Measurements from ENCODE around the gene WNT3A.
"Not testable (repeated sequence)": the region's sequence is repeated elsewhere in the genome, so short reads cannot be mapped to it uniquely, and the experiment has no call there.

WNT3A gene

DNA sequence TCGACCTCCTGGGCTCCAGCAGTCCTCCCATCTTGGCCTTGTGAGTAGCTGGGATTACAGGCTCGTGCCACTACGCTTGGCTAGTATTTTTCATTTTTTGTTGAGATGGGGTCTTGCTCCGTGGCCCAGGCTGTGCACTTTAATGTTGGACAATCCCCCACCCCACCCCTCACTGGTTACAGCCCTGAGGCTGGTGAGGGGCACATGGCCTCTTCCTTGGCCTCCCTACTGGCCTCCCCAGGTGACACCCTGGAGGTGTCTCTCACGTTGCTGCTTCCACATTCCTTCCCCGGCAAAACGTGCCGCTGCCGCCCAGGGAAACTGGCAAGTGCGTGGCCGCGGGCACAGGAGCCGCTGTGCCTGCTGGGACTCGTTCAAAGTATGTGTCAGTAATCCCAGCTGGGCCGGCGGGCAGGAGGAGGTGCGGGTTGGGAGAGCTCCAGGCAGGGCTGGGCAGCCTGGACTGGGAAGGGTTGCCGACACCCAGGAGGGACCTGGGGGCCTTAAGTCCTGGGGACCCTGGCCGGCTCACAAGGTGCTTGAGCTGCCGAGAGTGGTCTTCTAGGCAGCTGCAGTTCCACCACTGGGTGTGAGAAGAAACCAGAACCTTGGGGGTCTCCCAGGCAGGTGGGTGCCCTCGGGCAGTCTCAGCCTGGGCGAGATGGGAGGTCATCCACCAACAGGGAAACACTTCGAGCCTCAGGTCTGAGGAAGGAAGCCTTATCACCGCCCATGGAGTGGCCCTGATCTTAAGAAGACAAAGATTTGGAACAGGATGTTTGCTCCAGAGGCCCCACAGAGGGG lies 6.5 kb downstream of the WNT3A start:
- no peak for DNase-seq

DNA sequence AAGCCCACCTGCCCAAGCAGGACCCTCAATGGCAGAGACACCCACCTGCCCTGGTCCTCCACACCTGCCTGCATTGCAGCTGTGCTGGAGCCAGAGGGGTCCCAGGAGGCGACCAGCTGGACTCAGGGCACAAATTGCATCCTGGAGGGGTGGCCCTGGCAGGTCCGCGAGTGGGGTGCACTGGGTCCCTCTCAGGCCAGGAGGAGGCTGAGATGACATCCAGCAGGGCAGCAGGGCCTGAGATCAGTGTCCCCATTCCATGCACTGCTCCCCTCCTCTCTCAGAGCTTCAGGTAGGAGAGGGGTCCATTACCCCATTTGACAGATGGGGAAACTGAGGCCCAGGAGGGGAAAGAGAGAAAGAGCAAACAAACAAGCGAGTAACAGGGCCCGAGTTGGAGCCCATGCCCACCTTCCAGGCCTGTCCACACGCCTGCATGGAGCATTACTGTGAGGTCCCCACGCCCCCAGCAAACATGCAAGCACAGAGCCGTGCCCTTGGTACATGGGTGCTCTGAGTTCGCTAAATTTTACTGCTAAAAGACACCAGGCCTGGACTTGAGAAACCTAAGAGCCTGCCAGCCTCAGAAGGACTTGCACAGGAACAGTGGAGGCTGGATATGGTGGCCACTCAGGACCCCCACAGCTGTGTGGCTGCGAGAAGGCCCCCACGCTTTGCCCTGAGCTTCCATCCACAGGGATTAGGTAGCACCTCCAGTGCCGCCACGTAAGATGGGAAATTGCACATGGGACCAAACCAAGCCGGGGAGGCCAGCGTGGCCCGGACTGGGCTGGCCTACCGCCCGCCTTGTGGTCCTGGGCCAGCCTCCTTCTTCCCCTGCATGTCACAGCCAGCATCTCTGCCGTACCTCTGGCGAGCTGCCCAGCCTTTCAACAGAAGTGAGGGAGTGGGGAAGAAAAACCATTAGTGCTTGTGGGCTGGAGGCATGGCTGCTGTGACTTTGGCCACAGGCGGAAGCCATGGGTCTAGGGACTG lies 7.4 kb downstream of the WNT3A start:
- DNase-seq, result no peak

DNA sequence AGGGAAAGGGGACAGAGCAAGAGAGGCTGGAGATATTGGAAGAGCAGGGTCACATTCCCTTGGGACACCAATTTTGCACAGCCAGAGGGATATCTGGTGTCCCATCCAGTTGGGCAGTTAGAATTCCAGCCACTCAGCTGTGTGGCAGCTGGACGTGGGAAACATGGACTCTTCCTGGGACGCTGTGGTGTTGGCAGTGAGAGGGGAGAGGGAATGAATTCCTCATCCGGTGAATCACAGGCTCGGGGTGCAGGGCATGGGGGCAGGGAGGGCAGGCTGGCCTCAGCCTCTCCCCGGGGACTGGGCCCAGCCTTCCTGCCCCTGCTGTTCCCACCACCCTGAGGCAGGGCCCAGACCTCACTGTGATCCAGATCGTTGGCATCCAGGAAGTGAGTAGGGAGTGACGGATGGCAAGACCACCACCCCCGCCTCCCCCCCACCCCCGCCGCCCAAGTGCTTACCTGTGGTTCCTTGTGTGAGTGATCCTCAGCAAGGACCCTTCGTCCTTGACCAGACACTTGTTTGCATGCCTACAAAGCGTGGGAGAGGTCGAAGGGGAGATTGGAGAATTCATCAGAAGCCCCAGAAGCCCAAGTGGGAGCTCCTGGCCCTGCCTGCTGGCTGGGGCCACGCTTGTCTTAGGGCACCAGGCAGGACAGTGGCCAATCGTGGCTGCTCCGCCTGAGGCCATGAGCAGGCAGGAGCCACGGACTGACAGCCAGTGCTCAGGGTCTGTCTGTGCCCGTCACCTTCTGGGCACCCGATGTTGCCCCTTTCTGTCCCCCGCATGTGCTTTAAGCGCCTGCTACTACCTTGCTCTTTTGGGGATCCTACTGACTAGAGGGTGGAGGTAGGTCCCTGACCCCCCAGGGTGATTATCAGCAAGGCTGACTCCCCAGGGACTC lies 8.7 kb downstream of the WNT3A start:
- no peak for DNase-seq

DNA sequence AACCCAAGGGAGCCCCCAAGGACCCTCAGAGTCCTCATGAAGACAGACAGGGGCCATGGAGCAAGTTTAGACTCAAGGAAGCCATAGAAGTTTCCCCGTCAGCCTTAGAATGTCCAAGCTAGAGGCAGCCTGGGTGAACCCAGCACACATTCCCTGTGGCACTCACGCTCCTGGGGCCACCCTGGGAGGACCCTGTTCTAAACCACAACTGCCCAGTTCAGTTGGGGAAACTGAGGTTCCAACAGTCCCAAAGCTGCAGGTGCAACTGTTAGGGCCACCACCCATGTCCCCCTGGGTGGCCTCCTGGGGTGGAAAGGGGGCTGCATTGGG lies 9.3 kb downstream of the WNT3A start:
- DNase-seq, result no peak

DNA sequence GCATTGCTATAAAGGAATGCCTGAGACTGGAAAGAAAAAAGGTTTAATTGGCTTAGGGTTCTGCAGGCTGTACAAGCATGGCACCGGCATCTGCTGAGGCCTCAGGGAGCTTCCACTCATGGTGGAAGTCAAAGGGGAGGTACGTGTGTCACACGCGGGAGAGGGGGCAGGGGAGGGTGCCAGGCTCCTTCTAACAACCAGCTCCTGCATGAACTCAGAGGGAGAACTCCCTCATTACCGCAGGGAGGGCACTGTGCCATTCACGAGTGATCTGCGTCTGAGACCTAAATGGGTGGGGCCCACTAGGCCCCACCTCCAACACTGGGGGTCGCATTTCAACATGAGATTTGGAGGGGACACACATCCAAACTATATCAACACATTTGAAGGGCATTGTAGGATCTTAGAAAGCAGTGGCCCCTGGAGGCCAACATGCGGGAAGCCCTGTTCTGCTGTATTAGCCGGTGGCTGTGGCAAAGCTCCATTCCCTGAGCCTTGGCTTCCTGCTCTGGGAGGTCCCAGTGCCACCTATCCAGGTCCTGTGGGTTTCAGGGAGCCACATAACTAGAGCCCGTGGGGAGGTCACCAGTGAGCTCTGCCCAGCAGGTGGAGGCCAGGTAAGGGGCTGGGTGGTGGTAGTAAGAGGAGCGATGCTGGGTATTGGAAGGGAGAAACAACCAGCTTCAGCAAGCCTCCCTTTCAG lies 10.0 kb downstream of the WNT3A start:
- no peak for DNase-seq

DNA sequence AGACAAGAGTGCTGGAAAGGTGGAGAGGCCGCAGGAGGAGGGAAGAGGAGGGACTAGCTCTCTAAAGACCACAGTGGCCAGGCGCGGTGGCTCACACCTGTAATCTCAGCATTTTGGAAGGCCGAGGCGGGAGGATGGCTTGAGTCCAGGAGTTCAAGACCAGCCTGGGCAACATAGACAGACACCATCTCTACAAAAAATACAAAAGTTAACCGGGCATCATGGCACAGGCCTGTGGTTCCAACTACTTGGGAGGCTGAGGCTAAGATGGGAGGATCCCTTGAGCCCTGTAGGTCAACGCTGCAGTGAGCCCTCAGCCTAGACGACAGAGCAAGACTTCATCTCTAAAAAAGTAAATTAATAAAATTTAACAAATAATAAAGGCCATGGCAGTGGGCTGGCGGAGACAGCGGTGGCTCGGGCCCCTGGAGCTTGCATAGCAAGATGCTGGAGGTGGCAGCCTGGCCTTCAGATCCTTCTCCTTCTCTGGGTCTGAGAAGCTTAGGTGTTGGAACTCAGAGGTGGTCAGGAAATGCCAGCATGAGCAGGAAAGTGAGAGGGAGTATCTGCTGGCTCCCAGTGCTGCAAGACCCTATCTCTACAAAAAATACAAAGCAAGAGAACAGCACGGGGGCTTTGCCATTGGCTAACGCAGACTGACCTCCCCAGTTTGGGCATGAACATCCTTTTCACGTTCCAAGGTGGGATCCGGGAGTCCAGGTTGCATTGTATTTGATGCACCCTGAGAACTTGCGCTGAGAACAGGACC lies 10.7 kb downstream of the WNT3A start:
- DNase-seq, result no peak

DNA sequence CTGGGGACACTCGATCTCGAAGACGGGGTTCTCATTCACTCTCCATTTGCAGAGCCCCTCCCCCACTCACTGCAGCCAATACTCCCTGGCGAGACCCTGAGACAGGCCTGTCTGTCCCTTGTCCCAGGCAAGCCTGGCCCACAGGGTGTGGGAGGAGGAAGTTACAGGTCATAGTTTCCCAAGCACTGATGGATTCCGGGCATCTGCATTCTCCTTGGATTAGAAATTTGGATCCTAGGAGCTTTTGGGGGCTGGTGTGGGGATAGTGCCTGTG lies 11.3 kb downstream of the WNT3A start:
- DNase-seq, result no peak

DNA sequence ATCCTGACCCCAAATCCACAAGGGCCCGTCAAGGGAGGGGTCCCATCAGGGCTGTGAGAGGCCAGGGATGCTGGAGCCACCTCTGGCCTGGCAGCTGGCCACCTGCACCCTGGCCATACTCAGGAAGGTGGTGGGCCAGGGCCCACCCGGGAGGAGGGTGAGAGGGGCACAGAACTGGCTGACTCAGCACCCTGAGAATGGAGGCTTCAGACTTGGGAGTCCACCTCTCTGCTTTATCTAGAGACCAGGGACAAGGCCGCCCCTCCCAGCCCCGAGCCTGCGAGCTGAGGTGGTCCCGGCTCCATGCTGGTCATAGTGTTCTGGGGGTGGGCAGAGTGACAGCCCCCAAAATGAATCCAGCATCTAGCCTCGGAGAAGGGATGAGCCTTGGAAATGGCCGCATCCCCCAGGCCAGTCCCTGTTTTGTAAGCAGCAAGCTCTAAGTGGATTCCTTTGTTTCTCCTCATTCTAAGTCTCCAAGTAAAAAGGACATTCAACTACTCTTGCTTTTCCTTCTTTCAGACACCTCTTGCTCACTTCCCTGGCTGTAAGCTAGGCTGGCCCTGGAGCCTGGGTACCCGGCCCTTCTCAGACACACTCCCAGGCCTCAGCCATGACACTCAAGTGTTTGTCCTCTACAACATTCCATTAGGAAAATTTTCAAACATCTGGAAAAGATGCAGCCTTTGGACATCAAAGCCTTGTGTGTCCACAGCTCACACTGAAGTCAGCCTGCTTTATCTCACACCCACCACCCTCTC lies 12.3 kb downstream of the WNT3A start:
- DNase-seq, result no peak

DNA sequence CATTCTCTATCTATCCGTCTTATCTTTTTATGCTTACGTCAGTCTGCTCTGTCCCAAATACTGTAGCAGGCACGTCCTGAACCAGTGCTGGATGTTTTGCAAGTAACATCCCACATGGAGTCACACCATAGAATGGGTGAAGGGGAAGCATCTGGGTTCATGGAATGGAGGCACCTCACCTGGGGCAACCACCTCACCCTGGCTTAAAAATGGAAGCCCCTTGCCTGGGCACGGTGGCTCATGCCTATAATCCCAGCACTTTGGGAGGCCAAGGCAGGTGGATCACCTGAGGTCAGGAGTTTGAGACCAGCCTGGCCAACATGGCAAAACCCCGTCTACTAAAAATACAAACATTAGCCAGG lies 12.9 kb downstream of the WNT3A start:
- DNase-seq, result not testable (repeated sequence)

DNA sequence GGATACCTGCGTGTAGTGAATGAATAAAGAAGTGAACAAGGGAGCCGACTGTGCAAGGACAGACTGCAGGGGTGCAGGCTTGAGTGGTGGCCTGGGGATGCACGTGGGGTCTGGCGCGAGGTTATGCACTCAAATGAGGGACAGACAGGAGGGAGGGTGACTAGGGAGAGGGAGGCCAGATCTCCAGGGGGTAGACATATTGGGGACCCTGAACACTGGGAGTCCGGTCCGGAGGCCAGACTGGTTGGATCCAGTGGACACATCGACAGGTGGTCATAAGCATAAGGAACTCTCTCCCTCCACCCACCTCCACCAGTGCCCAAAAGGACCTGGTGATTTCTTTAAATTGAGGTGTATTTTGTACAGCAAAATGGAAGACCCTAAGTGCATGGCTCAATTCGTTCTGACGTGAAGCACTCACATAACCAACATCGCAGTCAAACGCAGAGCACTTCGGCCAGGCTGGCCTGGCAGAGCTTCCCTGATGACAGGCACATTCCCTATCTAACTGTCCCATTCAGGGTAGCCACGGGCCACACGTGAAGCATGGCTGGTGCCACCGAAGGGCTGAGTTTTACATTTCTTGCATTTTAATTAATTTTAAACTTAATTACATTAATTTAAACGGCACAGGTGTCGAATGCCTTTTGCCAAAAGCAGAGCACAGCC lies 14.0 kb downstream of the WNT3A start:
- DNase-seq, result no peak

DNA sequence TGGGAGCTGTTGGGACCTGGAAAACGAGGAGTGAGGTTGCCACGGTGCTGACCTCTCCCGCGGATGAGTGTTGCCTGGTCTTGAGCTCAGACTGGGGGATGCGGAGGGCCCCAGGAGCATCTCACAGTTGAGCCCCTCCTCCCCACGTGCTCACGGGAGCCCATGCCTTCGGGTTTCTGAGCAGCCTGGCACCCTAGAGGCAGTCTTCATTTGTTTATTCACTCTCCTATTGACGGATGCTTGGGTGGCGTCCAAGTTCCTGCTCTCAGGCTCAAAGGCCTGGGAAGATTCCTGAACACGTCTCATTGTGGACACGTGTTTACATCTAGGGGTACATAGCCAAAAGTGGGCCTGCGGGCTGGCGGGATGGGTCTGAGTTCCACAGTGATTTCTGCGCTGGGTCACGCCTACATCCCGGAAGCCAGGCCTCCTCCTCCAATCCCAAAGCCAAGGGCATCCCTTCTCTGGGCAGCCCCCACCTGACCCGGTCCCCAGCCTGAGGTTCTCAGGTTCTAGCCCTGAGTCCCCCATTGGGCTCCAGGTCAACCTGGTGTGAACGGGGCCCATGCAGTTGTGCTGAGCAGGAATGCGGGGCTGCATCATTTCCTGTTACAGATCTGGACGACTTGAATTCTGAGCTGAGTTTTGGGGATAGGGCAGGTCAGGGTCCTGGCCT lies 14.7 kb downstream of the WNT3A start:
- no peak for DNase-seq

DNA sequence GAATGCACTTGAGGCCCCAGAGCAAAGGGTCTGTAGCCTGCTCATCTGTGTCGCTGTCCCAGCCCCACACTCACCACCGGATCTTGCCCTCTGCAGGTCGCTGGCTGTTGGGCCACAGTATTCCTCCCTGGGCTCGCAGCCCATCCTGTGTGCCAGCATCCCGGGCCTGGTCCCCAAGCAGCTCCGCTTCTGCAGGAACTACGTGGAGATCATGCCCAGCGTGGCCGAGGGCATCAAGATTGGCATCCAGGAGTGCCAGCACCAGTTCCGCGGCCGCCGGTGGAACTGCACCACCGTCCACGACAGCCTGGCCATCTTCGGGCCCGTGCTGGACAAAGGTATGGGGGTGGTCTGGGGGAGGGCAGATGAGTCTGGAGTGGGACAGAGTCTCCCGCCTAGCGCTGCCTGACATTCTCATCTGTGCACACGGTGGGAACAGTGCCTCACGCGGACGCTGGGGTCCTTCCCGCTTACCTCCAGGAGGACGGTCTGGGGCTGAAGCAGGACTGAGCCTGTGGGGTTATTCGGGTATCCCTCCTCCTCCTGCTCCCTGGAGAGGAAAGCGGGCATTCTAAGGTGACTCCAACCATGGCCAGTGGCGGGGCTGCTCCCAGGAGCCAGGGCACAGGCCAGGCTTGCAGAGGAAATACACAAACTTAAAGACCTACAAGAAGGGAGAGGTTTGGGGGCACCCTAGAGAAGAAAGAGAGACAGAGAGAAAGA lies 15.9 kb downstream of the WNT3A start:
- no peak for DNase-seq

DNA sequence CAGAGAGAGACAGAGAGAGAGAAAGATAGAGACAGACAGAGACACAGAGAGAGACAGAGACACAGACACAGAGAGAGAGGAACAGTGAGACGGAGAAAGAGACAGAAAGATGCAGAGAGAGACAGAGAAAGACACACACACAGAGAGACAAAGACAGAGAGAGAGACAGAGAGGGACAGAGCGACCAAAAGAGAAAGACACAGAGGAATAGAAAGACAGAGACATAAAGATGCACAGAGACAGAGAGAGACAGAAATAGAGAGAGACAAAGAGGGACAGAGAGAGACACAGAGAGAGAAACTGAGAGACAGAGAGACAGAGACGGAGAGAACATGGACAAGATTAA lies 16.5 kb downstream of the WNT3A start:
- no peak for DNase-seq

DNA sequence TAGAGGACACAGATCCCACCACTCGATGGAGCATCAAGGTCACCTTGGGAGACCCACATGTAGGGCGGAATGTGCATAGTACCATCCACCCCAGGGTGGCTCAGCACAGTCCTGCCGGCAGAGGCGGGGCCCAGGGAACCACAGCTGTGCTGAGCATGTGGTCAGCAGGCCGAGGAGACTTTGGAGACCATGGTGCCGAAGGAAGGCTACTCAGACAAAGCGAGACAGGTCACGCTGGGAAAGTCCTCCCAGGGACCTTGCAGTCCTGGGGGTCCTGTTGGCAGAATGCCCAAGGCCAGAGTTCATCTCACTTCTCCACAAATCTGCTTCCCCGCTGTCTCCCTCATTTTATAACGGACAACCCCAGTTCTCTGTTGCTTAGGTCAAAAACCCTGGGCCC lies 22.5 kb downstream of the WNT3A start:
- no peak for DNase-seq

DNA sequence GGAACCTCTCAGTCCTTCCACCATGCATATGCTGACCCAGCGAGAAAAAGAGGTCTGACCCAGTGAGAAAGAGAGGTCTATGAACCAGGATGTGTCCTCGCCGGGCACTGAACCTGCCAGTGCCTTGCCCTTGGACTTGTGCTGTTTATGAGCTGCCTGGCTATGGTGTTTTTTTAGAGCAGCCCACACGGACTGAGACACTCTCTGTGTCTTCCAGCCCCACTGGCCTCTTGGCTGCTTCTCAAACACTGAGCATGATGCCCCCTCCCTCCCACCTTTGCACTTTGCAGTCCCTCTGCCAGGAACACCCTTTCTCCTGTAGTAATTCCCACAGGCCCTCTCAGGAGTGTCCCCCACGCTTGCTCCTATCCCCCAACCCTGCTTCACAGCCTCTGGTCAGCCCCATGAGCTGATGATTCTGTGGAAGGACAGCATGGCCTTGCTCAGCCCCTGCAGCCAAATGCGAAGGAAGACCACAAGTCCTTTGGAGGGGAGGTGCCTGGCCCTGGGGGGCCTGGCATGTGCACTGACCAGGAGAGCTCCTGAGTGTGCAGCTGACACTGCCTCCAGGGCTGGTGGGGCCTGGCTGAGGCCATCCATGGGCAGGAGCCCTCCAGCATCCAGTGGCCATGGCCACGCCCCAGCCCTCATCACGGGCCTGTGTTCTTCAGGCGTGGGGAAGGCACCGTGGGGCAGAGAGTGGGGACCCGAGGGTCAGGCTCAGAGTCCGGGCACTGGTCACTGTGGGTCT lies 23.8 kb downstream of the WNT3A start:
- DNase-seq, result no peak

DNA sequence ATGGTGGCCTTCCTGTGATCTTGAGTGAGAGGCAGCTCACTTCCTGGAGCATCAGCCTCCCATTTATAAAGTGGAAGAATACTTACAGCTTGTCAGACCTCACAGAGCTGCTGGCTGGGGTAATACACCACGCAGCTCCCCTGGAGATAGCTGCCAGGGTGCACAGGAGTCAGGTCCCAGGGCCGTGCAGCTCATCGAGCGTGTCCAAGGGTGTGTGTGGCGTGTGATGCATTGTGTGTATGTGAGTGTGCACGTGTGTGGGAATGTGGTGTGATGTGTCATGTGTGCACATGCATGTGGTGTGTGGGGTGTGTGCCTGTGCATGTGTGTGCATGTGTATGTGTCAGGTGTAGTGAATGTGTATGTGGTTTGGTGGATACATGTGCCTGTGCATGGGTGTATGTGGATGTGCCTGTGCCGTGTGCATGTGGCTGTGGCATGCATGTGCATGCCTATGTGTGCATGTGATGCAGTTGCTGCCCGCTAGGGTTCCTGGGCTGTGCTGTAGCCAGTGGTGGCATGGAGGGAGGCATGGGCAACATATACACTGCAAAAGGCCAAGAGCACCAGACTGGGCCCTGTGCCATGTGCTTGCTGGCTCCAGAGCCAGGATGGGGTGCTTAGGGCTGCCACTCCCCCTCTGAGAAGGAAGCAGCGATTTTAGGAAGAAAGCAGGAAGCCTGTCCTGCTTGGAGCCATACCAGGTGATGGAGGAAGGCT lies 24.6 kb downstream of the WNT3A start:
- no peak for DNase-seq

DNA sequence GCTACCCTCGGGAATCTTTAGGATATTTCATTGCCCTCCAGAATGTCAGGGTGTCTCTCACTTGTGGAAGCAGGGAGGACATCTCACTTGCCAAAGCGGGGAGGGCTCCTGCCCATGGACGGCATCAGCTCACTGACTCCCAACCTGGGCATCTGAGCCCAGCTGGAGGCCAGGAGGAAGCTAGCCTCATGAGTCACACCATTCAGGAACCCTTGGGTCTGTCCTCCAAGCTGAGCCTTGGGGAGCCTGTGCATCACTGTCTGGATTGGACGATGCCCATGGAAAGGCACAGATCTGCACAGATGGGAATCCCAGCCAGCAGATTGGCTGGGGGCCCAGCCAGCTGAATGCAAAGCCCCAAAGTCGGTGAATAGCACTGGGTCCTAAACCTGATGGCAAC lies 25.2 kb downstream of the WNT3A start:
- DNase-seq, result no peak

DNA sequence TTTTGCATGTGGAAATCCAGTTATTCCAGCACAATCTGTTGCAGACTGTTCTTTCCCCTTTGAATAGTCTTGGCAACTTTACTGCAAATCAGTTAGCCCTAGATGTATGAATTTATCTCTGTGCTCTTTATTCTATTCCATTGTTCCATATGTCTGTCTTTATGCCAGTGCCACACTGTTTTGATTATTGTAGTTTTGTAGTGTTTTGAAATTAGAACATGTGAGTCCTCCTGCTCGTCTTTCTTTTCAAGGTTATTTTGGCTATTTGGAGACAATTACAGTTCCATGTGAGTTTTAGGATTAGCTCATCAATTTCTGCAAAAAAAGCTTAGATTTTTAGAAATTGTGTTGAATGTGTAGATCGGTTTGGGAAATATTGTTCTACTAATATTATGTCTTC lies 26.6 kb downstream of the WNT3A start:
- DNase-seq, result no peak
